Measurements from ENCODE around the gene TNFRSF25.
"Not testable (repeated sequence)": the region's sequence is repeated elsewhere in the genome, so short reads cannot be mapped to it uniquely, and the experiment has no call there.

TNFRSF25 gene

GRCh38 chr1:6501279-6501813 lies 35.4 kb upstream of the TNFRSF25 start:
- DNase-seq = no peak

GRCh38 chr1:6500544-6501278 lies 34.7 kb upstream of the TNFRSF25 start:
- no peak for DNase-seq

GRCh38 chr1:6499296-6499695 lies 33.3 kb upstream of the TNFRSF25 start:
- no peak for DNase-seq

GRCh38 chr1:6498576-6499111 lies 32.7 kb upstream of the TNFRSF25 start:
- no peak for DNase-seq

GRCh38 chr1:6497867-6498575 lies 32.0 kb upstream of the TNFRSF25 start:
- no peak for DNase-seq

GRCh38 chr1:6497215-6497866 lies 31.4 kb upstream of the TNFRSF25 start:
- DNase-seq = no peak

- no peak for DNase-seq
Observed at GRCh38 chr1:6496890-6497214, 30.9 kb upstream of the TNFRSF25 start.

- DNase-seq = no peak
Observed at GRCh38 chr1:6496365-6496721, 30.4 kb upstream of the TNFRSF25 start.

- DNase-seq = no peak
Observed at GRCh38 chr1:6495540-6496364, 29.8 kb upstream of the TNFRSF25 start.

- no peak for DNase-seq
Observed at GRCh38 chr1:6495041-6495441, 29.1 kb upstream of the TNFRSF25 start.

- DNase-seq = no peak
Observed at GRCh38 chr1:6494627-6495026, 28.7 kb upstream of the TNFRSF25 start.

GRCh38 chr1:6493834-6494223 lies 27.9 kb upstream of the TNFRSF25 start:
- DNase-seq = not testable (repeated sequence)

- DNase-seq = no peak
Observed at GRCh38 chr1:6491966-6492365, 26.0 kb upstream of the TNFRSF25 start.

- no peak for DNase-seq
Observed at GRCh38 chr1:6491480-6491962, 25.5 kb upstream of the TNFRSF25 start, which contains the start of gene PLEKHG5. TSS of gene PLEKHG5 (minus strand) at chr1:6491667. CDS start at chr1:6477571, 14,096 bp downstream.

- DNase-seq = no peak
Observed at GRCh38 chr1:6491081-6491449, 25.1 kb upstream of the TNFRSF25 start.

- peak; percentile 9 for DNase-seq
Observed at GRCh38 chr1:6490181-6491080, 24.5 kb upstream of the TNFRSF25 start.

- DNase-seq = peak; percentile 31
Observed at GRCh38 chr1:6489799-6490180, 23.8 kb upstream of the TNFRSF25 start.

- no peak for DNase-seq
Observed at GRCh38 chr1:6489383-6489765, 23.4 kb upstream of the TNFRSF25 start.

GRCh38 chr1:6488602-6489382 lies 22.8 kb upstream of the TNFRSF25 start:
- DNase-seq = no peak

GRCh38 chr1:6487804-6488484 lies 22.0 kb upstream of the TNFRSF25 start:
- DNase-seq = no peak

Measured in NK-92 treated with Interleukin-12 subunit alpha and Interleukin-12 subunit beta, amount 100 ng/mL, for 24 hours (cell line).